ENCODE data around the gene HYLS1. TPM values are rescaled to one million over a fixed set of nuclear protein-coding genes. Genes with fewer than 3 reads are reported as not detected.
A peak's percentile ranks its signal among the peaks of the same experiment; 100 is the strongest.

The HYLS1 gene
- total and polyA plus RNA-seq, 2 experiments from 2014 or later, result 14.6 to 25.7 TPM

- H3K9me2 ChIP-seq (ENCODE audit: insufficient read depth), result no peaks in the 10 kb centered on the region
- H3K27me3 ChIP-seq (ENCODE audit: insufficient read depth), result no peaks in the 10 kb centered on the region
- no peaks in the 10 kb centered on the region for H3K79me2 ChIP-seq (replicated peaks; ENCODE audit: insufficient read depth)
- no peaks in the 10 kb centered on the region for H3F3A ChIP-seq (replicated peaks; ENCODE audit: low read depth)
- no peak overlapping the region for H2AFZ ChIP-seq
- Mint-ChIP-seq H3K36me3 (ENCODE audit: low read depth) (peaks cover 7% of the 10 kb centered on the region), H3K27me3 (ENCODE audit: insufficient read depth, low read depth, poor library complexity) (no peaks in the 10 kb centered on the region), H3K27ac (no peak overlapping the region; the same call in 1 of the 2 replicates), H3K4me3 (no peak overlapping the region), H3K9me3 (peaks cover 25% of the 10 kb centered on the region), H3K4me1 (peaks cover 11% of the 10 kb centered on the region; the same call in 2 of the 3 replicates)
- H3K27ac ChIP-seq (ENCODE audit: low read depth), result no peak overlapping the region
- DNase-seq (ENCODE audit: low spot score) (peak; percentile 46), ATAC-seq (peak; percentile 85)
- H3K4me3 ChIP-seq, result no peak overlapping the region
- H3K36me3 ChIP-seq (ENCODE audit: insufficient read depth), result peaks cover 4% of the 10 kb centered on the region; the same call in 1 of the 2 replicates
- no peaks in the 10 kb centered on the region for H4K20me1 ChIP-seq (replicated peaks; ENCODE audit: insufficient read depth)
- peaks cover 5% of the 10 kb centered on the region; the same call in 1 of the 2 replicates for H3K4me1 ChIP-seq (ENCODE audit: insufficient read depth)
- no peak overlapping the region for H3K4me2 ChIP-seq
- TF ChIP-seq ZNF114 (CRISPR knock-in tag; IDR thresholded peaks at IDR 0.05) (no peak), ETS1 (IDR thresholded peaks at IDR 0.05) (no peak), CREB1 (CRISPR knock-in tag; IDR thresholded peaks at IDR 0.05; ENCODE audit: low read depth) (no peak), ZNF462 (CRISPR knock-in tag; IDR thresholded peaks at IDR 0.05) (no peak)
Observed at GRCh38 chr11:125842321-125842948, 45.0 kb upstream of the HYLS1 start.

Measured in GM23338 (cell line).